Ishikawa (cell line): ENCODE data around the gene HCN4.

ENCODE experiments used
- CEBPB ChIP-seq: IDR thresholded peaks from 2 replicates; pipeline ENCODE4 v1.6.1; 2012
- EP300 ChIP-seq: IDR thresholded peaks from 2 replicates; pipeline ENCODE4 v1.6.1; 2012; ENCODE audit warnings: borderline replicate concordance
- NFIC ChIP-seq: IDR thresholded peaks from 2 replicates; pipeline ENCODE4 v1.6.1; 2012
- REST ChIP-seq: IDR thresholded peaks from 2 replicates; pipeline ENCODE4 v1.6.1; 2012; ENCODE audit warnings: low read depth, mild to moderate bottlenecking
- TAF1 ChIP-seq: IDR thresholded peaks from 2 replicates; pipeline ENCODE4 v1.6.1; 2012; ENCODE audit warnings: low read depth, mild to moderate bottlenecking
- TEAD4 ChIP-seq: IDR thresholded peaks from 2 replicates; pipeline ENCODE4 v1.6.1; 2012
- YY1 ChIP-seq: IDR thresholded peaks from 2 replicates; pipeline ENCODE4 v1.6.1; 2012; ENCODE audit warnings: low read depth
- ZBTB7A ChIP-seq: IDR thresholded peaks from 2 replicates; pipeline ENCODE4 v1.6.1; 2012; ENCODE audit warnings: low read depth

- no peak for TF ChIP-seq REST
- no peak for TF ChIP-seq TEAD4
- TF ChIP-seq TAF1: no peak
- TF ChIP-seq YY1: no peak
- TF ChIP-seq ZBTB7A: no peak
- TF ChIP-seq CEBPB: no peak
- no peak for TF ChIP-seq EP300
- no peak for TF ChIP-seq NFIC
These were observed 21.3 kb upstream of the HCN4 start for GRCh38 chr15:73389971-73390544.
